Stimulated activated CD8-positive, alpha-beta memory T cell treated with anti-CD3 and anti-CD28 coated beads, Interleukin-4, amount 100 ng/mL, for 48 hours (primary cell): ENCODE results near the gene CFI.

Experiments
- DNase-seq: peaks from one replicate; pipeline ENCODE4 v3.0.0-alpha.2; 2020

The CFI gene

DNA sequence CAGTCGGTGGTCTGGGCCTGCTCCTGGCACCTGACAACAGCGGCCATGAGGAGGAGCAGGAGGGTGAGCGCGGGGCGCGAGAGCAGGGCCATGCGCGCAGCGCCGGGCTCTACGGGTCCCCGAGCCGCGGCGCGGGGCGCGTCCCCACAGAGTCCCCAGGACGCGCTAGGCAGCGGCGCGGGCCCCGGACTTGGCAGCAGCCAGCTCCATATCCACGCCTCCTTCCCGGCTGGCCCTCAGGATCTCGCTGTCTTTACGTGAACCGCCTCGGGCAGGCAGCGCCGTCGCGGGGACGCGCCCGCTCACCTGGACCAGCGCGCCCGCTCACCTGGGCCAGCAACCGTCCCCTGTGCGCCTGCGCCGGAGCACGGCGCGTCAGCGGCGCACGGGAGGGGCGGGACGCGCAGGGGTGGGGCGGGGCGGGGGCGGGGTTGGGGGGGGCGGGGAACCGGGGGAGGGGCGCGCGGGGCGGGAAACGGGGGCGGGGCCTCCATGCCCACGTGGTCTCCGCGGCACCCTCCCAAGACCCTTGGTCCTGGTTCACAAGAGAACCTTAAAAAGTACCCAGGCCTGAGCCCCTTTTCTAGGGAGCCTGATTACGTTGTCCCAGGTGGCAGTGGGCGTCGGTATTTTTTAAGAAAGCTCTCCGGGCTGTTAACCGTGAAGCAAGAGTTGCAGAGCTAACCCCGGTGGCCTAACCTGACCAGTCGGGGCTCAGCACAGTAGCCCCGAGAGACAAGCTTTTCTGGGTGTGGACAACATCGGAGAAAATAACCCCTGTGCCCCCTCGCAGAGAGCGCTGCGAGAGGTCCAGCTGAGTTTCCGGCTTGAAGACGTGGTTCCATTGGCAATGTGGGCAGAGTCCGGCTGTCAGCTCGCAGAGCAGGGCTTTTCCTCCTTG, 71.8 kb downstream of the CFI start, which contains the start of gene PLA2G12A:
TSS of gene PLA2G12A (minus strand) at position 353 of the 901 bp plus-strand sequence. CDS start at position 92, 261 bp downstream.
- peak; percentile 77 for DNase-seq

DNA sequence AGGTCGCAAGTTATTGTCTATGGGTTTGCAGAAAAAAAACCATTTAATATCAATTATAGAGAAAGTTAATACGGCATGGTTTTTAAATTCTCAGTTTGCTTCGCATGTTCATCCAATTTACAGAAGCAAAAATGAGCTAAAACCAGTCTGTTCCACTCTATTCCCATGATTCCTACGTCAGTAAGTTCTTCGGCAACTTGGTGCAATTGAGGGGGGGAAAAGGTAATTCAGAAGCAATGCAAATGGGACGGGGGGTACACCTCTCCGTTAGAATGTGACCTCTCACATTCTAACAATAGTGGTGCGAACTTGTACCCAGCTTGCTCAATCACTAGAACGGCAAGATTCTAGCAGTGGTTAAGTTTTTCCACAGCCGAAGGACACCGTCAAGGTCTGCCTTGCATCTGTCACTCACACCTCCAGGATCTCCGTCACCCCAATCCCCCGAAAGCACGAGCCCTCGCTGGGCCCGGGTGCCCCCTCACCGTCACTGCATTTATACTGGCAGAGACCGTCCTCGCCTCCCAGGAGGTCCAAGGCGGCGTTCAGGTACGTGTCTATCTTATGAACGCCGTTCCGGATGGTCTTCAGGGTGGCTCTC, 72.6 kb downstream of the CFI start:
- no peak for DNase-seq

DNA sequence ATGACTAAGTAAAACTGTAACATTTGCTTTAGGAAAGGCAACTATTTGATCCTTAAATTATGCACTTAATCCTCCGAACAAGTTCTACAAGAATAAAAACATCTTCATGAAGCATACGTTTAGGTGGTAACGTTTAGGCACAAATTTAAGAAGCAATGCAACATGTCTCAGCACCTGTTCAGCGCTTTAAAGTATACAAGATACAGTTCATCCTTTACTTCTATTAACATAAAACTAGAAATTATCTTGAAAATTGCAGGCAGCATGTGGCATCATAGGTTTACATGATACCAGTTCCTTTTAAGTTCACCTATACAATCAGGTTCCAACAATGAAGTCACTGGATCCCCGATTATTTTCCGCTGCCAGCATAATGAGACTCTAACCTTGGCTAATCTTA, 73.4 kb downstream of the CFI start:
- DNase-seq = no peak

DNA sequence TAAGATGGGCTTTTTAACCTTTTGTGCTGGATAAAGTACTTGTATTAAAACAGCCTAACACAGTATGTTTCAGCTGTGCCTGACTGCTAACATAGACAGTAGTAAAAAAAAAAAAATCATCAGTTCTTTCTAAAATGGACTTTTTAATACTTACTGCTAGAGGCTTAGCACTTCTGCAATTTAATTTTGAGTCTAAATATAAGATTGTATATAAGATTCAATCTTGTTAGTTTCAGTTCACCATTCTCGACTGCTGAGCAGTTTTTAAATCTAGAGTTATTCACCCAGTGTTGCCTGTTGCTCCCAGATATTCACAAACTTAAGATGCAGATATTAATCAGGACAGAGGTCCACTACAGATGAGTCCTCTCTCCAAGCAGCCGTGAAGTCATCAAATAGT, 78.7 kb downstream of the CFI start:
- no peak for DNase-seq

DNA sequence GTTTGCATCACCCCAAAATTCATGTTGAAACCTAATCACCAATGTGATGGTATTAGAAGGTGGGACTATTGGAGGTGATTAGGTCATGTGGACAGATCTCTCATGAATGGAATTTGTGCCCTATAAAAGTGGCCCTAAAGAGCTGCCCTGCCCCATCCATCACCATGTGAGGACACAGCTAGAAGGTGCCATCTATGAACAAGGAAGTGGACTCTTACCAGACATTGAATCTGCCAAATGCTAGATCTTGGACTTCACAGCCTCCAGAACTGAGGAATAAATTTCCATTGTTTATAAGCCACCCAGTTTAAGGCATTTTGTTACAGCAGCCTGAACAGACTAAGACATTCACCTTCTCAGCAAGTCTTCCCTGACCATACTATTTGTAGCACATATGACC, 79.4 kb downstream of the CFI start:
- no peak for DNase-seq

DNA sequence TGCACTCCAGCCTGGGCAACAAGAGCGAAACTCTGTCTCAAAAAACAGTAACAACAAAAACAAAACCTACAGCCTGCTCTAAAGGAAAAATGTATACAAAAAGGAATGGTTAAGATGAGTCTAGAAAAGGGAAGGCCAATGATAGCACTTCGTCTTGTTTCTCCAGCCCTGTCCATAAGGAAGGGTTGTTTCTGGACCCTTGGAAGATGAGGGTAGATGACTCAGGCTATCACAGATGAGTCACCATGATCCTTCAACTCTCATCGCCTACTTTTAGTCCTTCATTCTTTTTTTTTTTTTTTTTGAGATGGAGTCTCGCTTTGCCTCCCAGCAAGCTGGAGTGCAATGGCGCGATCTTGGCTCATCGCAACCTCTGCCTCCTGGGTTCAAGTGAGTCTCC, 80.8 kb downstream of the CFI start:
- no peak for DNase-seq

DNA sequence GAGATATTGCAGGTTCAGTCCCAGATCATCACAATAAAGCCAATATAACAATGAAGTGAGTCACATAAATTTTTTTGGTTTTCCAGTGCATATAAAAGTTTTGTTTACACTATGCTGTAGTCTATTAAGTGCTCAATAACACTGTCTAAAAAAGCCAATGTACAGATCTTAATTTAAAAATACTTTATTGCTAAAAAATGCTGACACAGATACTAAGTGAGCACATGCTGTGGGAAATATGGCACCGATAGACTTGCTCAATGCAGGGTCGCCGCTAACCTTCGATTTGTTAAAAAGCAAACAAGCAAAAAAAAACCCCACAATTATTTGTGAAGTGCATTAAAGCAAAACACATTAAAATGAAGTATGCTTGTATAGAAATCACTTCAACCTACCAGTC, 82.2 kb downstream of the CFI start:
- DNase-seq = no peak

DNA sequence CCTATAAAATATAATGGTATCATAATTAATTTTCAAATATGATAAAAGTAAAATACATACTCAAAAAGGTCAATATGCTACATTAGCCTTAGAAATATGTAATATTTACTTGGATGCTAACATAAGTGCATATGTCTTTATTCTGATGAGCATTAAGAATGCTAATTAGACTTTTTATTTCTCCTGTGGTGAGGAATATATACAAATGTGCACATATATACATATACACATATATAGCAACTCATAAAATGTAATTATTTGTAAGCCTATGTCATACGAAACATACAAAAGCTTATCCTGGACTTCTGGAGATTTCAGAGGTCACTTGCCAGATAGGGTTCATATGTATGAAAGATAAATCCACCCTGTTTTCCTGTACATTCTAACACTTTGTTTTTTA, 83.0 kb downstream of the CFI start:
- DNase-seq = no peak

DNA sequence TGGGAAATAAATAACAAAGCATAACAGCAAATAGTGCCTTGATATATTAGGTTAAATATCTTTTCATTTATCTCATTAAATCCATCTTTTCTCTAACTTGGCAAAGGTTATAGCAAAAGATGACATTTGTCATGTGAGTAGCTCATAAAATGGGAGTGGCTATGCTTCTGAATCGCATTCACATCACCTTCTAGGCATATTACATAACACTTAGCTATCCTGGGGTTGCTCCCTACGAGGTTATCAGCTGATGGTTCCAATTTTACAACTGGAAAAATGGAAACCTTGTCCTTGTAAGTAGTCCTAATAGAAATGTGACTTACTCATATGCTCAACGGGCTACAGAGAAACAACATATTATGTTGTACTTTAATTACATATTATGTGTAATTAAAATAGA, 88.3 kb downstream of the CFI start:
- no peak for DNase-seq

DNA sequence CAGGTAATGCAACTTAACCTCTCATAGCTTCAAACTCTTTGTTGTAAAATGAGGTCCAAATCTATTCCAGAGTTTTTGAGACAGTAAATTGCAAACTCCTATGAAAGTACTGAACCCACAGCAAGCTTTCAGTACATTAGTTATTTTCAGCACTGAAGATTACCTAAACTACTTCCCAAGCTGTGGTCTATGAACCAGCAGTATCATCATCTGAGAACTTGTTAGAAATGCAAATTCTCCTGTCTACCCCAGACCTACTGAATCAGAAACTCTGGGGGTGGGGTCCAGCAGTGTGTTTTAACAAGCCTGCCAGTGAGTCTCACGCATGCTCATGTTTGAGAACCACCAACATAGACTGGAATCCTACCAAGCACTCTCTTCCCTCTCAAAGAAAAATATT, 92.8 kb downstream of the CFI start:
- no peak for DNase-seq

DNA sequence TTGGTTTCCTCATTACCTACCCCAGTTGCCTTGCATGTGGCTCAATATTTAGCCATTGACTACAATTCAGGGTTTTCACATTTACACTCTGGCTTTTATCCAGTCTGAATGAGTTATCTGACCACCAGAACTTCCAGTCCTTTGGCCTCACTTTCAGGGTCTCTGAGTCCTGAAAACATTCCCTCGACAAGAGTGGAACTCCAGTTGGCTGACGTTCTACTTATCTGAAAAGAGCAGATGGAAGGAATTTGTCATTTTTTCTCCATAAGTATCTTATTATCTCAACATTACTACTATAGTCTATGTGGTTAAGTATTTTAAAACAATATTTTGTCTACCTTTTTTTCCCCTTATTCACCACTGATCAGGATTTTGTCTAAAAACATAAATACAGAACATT, 93.4 kb downstream of the CFI start:
- no peak for DNase-seq

DNA sequence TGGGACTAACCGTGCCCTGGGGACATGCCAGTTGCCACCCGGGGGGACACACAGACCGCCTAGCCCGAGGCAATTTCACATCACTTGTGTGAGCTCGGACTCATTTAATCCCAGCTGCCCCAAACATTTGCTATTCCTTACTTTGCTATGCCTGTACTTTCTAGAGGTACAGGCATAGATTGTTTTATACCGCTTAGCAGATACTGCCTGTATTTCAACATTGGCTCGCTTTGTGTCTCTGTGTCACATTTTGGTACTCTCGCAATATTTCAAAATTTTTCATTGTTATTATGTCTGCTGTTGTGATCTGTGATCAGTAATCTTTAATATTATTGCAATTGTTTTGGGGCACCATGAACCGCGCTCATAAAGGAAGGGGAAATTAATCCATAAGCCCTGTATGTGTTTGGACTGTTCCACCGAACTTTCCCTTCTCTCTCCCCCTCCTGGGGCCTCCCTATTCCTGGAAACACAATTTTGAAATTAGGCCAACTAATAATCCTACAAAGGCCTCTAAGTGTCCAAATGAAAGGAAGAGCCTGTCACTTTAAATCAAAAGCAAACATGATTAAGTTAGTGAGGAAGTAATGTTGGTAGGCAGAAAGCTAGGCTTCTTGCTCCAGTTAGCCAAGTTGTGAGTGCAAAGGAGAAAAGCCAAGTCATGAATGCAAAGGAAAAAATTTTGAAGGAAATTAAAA, 98.0 kb downstream of the CFI start:
- no peak for DNase-seq

DNA sequence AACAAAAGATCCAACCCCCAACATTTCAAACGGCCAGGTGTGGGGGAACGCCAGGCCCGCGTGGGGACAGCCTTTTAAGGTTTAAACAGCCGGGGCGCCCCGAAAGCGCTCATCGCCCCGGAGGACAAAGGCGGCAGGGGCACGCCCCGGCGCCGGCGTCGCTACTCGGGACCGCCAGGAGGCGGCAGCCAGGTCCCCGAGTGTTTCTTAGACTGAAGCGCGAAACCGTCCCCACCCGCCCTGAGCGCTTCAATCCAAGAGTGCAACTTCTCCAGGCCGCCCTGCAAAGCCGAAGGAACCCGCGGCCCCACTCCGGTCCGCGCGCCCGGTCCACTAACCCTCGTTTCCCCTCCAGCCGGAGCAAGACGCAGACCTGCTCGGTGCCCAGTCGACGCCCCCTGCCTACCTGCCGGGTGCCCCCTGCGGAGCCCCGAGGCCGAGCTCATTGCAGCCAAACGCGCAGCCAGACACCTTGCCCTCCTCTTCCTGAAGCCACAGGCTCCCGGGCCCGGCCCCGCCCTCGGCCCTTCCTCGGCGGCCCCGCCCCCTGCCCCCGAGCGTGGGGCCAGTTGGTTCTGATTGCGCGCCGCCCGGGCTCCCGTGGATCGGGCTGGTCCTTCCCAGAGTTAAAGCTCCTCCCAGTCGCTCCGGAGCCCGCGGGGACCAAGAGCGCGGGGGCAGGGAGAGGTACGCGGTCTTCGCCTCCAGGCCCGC, 98.7 kb downstream of the CFI start, which contains the start of gene CASP6:
TSS of gene CASP6 (minus strand) at position 496 of the 714 bp plus-strand sequence. CDS start at position 446, 50 bp downstream.
- peak; percentile 76 for DNase-seq

DNA sequence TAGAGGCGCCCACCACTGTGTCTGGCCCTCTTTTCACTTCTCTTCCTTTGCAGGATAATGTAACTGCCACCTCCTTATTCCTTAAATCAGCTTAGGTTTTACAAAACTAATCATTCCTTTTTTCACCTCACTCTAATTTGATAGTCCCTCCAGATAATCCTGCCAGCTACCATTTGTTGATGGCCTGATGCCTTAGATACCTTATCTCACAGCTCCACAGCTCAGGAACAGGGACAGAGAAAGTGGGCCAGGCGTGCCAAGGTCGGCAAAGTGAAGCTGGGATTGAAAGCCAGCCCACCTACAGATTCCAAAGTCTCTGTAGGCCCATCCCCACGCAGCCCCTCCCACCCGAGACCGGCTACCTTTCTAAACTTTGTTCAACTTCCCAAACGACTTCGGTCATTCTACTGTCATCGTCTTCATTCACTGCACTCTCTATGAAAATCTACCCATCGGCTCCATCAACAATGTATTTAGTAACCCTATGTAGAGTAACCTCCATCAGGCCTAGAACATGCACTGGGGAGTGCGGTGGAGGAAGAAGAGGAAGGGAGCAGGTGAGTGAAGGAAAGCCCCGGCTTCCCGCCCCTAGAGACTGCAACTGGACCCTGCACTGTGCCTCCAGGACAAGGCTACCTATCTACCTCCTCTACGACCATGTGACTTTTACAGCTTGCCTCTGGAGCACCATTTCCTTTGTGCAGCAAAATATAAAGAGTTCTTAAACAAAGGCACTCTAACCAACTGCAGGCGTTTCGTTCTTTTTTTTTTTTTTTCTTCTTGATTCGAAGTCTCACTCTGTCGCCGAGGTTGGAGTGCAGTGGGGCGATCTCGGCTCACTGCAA, 100.0 kb downstream of the CFI start:
- no peak for DNase-seq

DNA sequence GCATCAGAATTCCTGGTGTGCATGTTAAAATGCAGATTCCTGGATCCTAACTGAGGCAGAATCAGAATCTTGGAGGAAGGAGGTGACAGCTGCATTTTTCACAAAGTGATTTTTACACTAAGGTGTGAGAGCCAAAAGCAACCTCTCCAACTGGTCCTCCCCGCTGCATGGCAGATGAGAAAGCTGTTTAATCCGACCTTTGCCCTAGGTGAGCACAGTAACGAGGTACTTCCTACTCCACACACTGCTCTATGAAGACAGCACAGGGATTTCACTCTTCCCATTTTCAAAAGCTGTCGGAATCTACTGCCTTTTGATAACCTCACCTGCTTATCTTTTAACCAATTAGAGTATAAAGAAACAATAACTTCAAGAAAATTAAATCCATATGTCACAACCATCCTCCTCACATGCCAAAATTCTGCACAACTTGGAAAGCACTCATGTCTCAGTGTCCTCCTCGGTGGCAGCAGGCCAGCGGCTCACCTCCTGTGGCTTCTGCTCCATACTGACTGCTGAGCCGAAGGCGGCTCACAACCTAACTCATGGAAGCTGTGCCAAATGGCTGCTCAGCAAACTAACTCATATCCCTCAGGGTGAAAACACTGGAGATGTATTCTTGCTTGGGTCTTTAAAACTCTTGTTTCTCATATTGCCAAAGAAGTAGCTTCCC, 102.1 kb downstream of the CFI start:
- no peak for DNase-seq

DNA sequence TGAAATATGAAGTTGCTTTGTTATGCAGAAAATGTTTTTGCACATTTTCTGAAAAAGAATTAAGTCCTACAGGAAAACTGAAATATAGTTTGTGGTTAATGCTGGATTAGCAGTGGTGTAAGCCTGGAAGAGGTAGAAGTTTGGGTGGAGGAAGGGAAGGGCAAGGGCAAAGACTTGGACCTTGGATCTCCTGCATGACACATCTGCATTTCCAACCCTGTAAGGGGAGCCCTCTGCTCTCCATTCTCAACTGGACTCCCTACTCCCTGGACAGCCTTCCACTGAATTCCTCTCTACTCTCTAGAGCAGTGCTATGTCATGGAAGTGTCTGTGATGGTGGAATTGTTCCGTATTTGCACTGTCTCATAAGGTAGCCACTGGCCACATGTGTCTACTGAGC, 103.1 kb downstream of the CFI start:
- no peak for DNase-seq

DNA sequence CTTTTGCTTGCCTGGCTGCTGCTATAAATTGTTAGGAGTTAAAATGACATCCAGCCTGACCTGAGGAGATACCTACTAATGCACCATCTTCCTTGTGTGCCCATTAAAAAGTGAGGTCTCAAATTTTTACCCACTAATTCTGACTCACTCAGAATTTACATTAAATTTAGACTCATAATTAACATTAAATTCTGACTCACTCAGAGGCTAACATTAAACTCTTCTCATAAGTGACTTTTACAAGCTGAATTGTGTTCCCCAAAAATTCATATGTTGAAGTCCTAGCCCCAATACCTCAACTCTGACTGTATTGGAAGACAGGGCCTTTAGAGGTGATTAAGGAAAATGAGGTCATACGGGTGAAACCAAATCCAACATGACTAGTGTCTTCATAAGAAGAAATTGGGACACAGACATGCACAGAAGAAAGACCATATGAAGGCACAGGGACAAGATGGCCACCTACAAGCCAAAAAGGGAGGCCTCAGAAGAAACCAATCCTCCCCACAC, 110.3 kb downstream of the CFI start:
- no peak for DNase-seq
